ENCODE results near the gene HTRA2. TPM values are rescaled to one million over a fixed set of nuclear protein-coding genes. Genes with fewer than 3 reads are reported as not detected.

The HTRA2 gene
- total RNA-seq, 1 experiment from 2014 or later = 24.9 TPM

GRCh38 chr2:74553892-74554819, 24.4 kb downstream of the HTRA2 start, which contains the start of the genes DOK1 and LOXL3:
TSS of gene DOK1 (plus strand) at chr2:74554720. CDS start at chr2:74554755, 35 bp downstream.
TSS of gene LOXL3 (minus strand) at chr2:74553942. CDS start at chr2:74552634, 1,308 bp downstream.
- H4K91ac ChIP-seq (ENCODE audit: insufficient read length, low read depth, low read length) = no peak within 1 kb of the TSS
- TF ChIP-seq CTCF (conservative IDR thresholded peaks at IDR 0.05) = no peak
- Mint-ChIP-seq H3K27ac (peak within 1 kb of the TSS; percentile 42 to 96 (median 89); a peak in 6 of 7 replicates), H3K36me3 (ENCODE audit: insufficient read depth in 1 of 3, low read depth in 3 of 3) (peaks cover 0 to 23% (median 15%) of the 10 kb centered on the region in 3 experiments; a peak in 6 of 7 replicates), H3K27me3 (ENCODE audit: low read depth) (peaks cover 58% of the 10 kb centered on the region), H3K4me3 (peak within 1 kb of the TSS; percentile 92 to 93), H3K4me1 (peaks cover 23 to 24% of the 10 kb centered on the region in 2 experiments), H3K9me3 (no peaks in the 10 kb centered on the region)
- no peak within 1 kb of the TSS for H3K23ac ChIP-seq (ENCODE audit: insufficient read length, low read depth, low read length)
- H2AFZ ChIP-seq (ENCODE audit: low read length) = no peak within 1 kb of the TSS
- no peak within 1 kb of the TSS for H2BK5ac ChIP-seq (ENCODE audit: insufficient read length, low read length)
- H3K79me2 ChIP-seq (ENCODE audit: insufficient read depth, low read length) = no peaks in the 10 kb centered on the region
- no peak within 1 kb of the TSS for H2BK20ac ChIP-seq (ENCODE audit: low read depth, low read length, poor library complexity, severe bottlenecking)
- no peaks in the 10 kb centered on the region for H4K20me1 ChIP-seq (ENCODE audit: control insufficient read depth, insufficient read depth, insufficient read length)
- peak within 1 kb of the TSS; percentile 82 for H2BK120ac ChIP-seq (ENCODE audit: low read depth, low read length, poor library complexity, severe bottlenecking)
- peaks cover 20% of the 10 kb centered on the region for H3K23me2 ChIP-seq (ENCODE audit: insufficient read length, low read depth, low read length, poor library complexity, severe bottlenecking)
- H2BK15ac ChIP-seq (ENCODE audit: low read depth, low read length) = no peak within 1 kb of the TSS
- H3K79me1 ChIP-seq (ENCODE audit: insufficient read depth, low read depth, low read length, poor library complexity, severe bottlenecking) = no peaks in the 10 kb centered on the region
- H2BK12ac ChIP-seq (ENCODE audit: insufficient read length, low read depth, low read length) = no peak within 1 kb of the TSS
- H3K9me3 ChIP-seq (ENCODE audit: control insufficient read depth, low read depth, low read length) = no peaks in the 10 kb centered on the region
- no peak within 1 kb of the TSS; the same call in 1 of the 2 replicates for H3K4ac ChIP-seq (ENCODE audit: low read depth, low read length)
- H3K18ac ChIP-seq (ENCODE audit: insufficient read length, low read depth, low read length) = peak within 1 kb of the TSS; percentile 86
- no peak within 1 kb of the TSS for H2AK5ac ChIP-seq (ENCODE audit: insufficient read length, low read length)
- H4K8ac ChIP-seq (replicated peaks; ENCODE audit: insufficient read length, low read depth, low read length) = no peak within 1 kb of the TSS
- H3K27me3 ChIP-seq (ENCODE audit: insufficient read depth, low read length) = no peaks in the 10 kb centered on the region; the same call in 1 of the 2 replicates
- H3K9ac ChIP-seq (ENCODE audit: extremely low read depth, insufficient read length, low read length) = peak within 1 kb of the TSS; percentile 57
- no peak within 1 kb of the TSS for H3T11ph ChIP-seq (ENCODE audit: low read length)
- no peak within 1 kb of the TSS for H3K27ac ChIP-seq (ENCODE audit: insufficient read length, low read depth, low read length)
- no peak within 1 kb of the TSS for H4K5ac ChIP-seq (ENCODE audit: insufficient read length, low read depth, low read length)
- peak within 1 kb of the TSS; percentile 63 for H3K4me2 ChIP-seq (ENCODE audit: insufficient read depth, insufficient read length, low read length)
- no CpG with 5 or more reads among the region's 73 CpGs for WGBS (ENCODE audit: extremely low coverage, insufficient read length, low lambda C conversion rate)
- peak; percentile 93 for DNase-seq
- H3K4me1 ChIP-seq (ENCODE audit: insufficient read depth, low read length) = 0 out of 2 replicates have a peak, but pooled peaks cover 2% of the 10 kb centered on the region
- H3K56ac ChIP-seq (ENCODE audit: insufficient read length, low read depth, low read length) = no peak within 1 kb of the TSS
- peak within 1 kb of the TSS; percentile 82 for H3K14ac ChIP-seq (ENCODE audit: insufficient read depth, low read length)
